HG02973 (cell line): Measurements from ENCODE around the gene KCNJ10.

Experiments
- ATAC-seq: cut with Tn5 transposase; IDR thresholded peaks from one replicate; pipeline ENCODE4 v1.9.1; 2021; ENCODE audit warnings: moderate library complexity; ENCODE audit not compliant: unreplicated experiment

KCNJ10 gene

GRCh38 chr1:160025314-160025713 lies 44.6 kb downstream of the KCNJ10 start:
- ATAC-seq = no peak

- no peak for ATAC-seq
These were observed 45.6 kb downstream of the KCNJ10 start for GRCh38 chr1:160024195-160024905.

- ATAC-seq = no peak
These were observed 47.3 kb downstream of the KCNJ10 start for GRCh38 chr1:160022330-160023310.

GRCh38 chr1:160021376-160022074 lies 48.4 kb downstream of the KCNJ10 start:
- no peak for ATAC-seq

- ATAC-seq = no peak
These were observed 49.8 kb downstream of the KCNJ10 start for GRCh38 chr1:160020196-160020595.

- no peak for ATAC-seq
These were observed 51.1 kb downstream of the KCNJ10 start for GRCh38 chr1:160018900-160019299.

- no peak for ATAC-seq
These were observed 51.6 kb downstream of the KCNJ10 start for GRCh38 chr1:160018347-160018746.

GRCh38 chr1:160017592-160017991 lies 52.4 kb downstream of the KCNJ10 start:
- ATAC-seq = no peak

- ATAC-seq = no peak
These were observed 58.2 kb downstream of the KCNJ10 start for GRCh38 chr1:160011781-160012180.

- ATAC-seq = no peak
These were observed 60.2 kb downstream of the KCNJ10 start for GRCh38 chr1:160009801-160010200.

GRCh38 chr1:160009081-160009480 lies 60.9 kb downstream of the KCNJ10 start:
- no peak for ATAC-seq

GRCh38 chr1:160007577-160008200 lies 62.3 kb downstream of the KCNJ10 start:
- no peak for ATAC-seq

GRCh38 chr1:160006312-160006940 lies 63.5 kb downstream of the KCNJ10 start:
- ATAC-seq = peak; percentile 84

- ATAC-seq = no peak
These were observed 64.9 kb downstream of the KCNJ10 start for GRCh38 chr1:160005070-160005469.

GRCh38 chr1:160004425-160004824 lies 65.5 kb downstream of the KCNJ10 start:
- ATAC-seq = no peak

GRCh38 chr1:160004001-160004400 lies 66.0 kb downstream of the KCNJ10 start:
- no peak for ATAC-seq

- ATAC-seq = no peak
These were observed 68.5 kb downstream of the KCNJ10 start for GRCh38 chr1:160001440-160001839.

GRCh38 chr1:159999204-159999603 lies 70.8 kb downstream of the KCNJ10 start:
- ATAC-seq = no peak

- no peak for ATAC-seq
These were observed 73.3 kb downstream of the KCNJ10 start for GRCh38 chr1:159996653-159997052.

GRCh38 chr1:159994896-159995295 lies 75.1 kb downstream of the KCNJ10 start:
- ATAC-seq = no peak
